ENCODE data around the gene NUDT22.
"Not testable (repeated sequence)": the region's sequence is repeated elsewhere in the genome, so short reads cannot be mapped to it uniquely, and the experiment has no call there.

NUDT22 gene

DNA sequence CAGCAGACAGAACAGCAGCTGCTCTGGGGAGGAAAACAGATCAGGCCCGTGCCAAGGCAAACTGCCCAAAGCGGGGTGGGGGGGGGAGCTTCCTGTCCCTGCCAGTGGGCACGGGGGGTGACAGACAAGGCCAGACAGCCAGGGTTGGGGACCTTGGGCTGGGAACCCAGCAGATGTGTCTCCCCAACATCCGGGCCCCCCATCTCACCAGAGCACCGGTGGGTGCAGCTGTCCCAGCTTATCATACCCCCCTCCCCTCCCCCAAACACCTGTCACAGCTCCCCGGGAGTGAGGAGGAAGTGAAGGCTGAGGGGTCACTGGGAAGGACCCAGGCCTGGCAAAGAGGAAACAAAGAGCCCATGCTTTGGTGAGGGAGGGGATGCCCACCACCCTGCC, 19.3 kb downstream of the NUDT22 start:
- no peak for DNase-seq

DNA sequence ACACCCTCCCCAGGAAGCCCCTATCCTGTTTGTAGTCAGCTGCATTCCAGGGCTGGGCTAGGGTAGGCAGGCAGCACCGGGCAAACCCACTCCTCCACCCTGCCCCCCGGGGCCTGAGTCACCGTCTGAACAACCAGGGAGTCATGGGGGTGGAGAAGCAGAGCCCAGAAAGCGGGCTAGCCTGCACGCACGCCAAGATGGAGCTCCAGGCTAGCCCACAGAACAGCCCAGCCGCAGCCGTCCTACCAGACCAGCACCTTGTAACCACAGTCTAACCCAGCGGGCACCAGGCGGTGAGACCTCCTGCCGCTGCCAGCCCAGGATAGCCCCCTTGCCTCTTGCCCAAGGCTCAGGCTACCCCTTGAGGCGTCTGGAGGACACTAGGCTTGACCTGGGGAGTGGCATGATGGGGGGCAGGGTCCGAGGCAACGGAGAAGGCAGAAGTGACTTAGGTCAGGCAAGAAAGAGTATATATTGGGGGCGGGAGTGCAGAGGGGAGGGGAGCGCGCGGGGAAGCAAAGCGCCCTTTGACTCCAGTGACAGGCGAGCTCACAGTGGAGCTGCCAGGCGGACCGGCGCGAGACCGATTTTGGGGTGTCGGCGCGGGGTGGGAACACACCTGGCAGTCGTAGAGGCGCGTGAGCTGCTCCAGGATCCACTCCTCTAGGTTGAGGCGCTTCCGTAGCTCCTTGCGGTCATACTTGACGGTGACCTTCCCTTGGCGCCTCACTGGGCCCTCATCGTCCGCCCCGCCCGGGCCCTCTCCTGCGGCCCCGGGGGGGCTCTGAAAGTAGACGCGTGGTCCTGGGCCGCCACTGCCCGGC, 19.9 kb downstream of the NUDT22 start:
- DNase-seq, result peak; percentile 95

DNA sequence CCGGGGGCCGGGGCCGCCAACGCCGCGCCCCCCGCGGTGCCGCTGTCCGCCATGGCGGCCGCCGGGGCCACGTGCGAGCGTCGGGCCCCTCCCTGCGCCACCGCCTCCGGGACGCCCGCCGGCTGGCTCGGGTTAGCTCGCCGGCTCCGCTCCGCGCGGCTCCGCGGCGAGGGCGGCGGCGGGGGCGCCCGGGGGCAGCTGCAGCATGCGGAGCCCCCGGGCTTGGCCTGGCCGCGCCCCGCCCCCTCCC, 20.5 kb downstream of the NUDT22 start:
- DNase-seq, result not testable (repeated sequence)

DNA sequence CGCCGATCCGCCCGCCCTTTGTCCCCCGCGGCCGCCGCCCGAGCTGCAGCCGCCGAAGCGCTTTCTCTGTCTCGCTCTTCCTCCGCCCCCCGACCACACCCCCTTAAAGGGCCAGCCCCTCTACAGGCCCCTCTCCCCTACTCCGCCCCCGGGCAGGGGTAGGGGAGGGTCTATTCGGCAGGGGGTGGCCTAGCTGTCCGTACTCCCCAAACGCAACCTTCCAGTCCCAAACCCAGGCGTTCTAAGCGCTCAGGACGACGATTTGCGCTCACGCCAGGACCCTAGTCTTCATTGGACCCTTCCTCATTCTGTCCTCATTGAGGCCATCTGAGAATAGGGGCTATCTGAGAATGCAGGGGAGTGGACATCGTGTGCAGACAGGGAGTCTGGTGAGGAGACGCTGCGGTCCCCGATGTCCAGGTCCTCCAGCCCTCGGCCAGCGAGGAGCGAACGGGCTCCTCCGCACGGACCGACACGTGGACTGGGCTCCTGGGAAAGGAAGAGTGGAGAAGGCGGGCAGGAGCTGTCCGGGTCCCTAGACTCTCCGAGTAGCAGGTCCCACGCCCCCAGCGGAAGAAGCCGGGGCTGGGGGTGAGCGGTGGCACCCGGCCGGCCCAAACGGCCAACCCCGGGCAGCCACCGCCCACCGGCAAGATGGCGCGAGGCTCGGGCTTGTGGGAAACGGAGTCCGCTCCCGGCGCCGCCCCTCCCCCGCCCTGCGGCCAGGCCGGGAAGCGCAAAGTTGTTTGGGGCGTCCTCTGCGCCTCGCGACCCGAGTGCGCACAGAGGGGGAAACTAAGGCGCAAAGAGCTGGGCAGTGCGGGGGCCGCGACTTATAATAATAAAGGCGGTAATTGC, 21.0 kb downstream of the NUDT22 start, which contains the start of gene PPP1R14B:
TSS of gene PPP1R14B (minus strand) at position 73 of the 858 bp plus-strand sequence. CDS start 270 bp downstream, outside the sequence.
- DNase-seq, result peak; percentile 99

DNA sequence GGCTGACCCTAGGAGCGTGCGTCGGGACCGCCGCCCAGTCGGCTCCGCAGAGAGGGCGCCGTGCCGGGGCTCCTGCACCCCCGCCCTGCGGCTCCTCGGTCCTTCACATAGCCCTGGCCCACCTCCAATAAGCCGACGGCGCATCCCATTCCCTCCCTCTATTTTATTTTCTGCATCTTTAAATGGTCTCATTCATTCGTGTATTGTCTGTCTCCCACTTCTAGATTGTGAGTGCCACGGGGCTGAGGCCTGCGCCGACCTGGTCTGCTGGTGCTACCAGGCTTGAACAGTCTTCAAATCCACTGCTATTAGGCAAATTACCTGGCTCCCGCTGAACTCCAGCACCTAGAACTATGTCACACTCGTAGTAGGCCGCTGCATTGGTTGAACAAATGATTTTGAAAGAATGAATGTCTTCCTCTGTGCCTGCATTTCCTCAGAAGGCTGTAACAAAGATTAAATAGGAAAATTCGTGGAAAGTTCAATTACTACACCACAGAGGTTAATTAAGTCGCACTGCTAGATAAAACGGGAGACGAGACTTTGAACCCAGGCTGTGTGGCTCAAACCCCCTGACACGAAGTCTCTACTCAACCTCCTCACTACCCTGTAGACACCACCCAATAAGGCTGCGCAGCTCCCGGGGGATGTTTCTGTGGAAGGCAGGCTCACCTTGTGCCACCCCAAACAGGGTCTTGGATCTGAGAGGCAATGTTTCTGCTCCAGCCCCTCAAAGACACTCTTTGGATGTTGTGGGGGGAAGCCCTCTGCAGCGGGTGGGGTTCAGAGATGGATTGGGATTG, 21.9 kb downstream of the NUDT22 start:
- no peak for DNase-seq

DNA sequence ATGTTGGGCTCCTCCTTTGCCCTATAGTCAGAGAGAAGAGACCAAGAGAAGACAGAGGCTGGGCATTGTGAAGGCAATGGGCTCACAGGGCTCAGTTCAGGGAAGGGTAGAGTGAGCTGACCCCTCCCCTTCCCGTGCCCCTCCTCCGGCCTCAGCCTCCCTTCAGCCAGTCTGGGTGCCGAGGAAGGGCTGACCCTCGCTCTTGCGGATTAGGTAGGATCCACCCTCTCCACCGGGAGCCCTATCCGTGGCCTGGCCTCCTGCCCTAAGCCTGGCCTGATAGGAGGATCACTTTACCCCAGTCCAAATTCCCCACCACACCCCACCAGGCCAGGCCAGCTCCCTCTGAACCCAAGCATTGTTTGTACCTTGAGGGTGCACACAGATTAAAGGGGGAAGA, 22.5 kb downstream of the NUDT22 start:
- no peak for DNase-seq

DNA sequence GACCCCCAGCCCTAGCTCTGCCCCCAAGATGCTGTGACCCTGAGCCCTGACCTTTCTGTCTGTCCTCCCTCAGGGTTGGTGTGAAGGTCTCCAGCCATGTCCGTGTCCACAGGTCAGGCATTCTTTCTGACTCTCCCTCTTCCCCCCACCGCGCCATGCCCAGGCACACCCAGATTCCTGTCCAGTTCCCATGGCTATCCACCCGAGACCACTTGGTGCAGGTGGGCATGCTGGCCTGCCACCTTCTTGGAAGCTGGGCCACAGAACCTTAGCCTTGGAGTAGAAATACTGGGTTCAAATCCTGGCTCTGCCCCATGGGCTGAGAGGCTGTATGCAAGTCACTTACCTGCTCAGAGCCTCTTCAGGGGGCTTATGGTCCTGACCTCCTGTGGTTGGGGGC, 23.0 kb downstream of the NUDT22 start:
- DNase-seq, result no peak

DNA sequence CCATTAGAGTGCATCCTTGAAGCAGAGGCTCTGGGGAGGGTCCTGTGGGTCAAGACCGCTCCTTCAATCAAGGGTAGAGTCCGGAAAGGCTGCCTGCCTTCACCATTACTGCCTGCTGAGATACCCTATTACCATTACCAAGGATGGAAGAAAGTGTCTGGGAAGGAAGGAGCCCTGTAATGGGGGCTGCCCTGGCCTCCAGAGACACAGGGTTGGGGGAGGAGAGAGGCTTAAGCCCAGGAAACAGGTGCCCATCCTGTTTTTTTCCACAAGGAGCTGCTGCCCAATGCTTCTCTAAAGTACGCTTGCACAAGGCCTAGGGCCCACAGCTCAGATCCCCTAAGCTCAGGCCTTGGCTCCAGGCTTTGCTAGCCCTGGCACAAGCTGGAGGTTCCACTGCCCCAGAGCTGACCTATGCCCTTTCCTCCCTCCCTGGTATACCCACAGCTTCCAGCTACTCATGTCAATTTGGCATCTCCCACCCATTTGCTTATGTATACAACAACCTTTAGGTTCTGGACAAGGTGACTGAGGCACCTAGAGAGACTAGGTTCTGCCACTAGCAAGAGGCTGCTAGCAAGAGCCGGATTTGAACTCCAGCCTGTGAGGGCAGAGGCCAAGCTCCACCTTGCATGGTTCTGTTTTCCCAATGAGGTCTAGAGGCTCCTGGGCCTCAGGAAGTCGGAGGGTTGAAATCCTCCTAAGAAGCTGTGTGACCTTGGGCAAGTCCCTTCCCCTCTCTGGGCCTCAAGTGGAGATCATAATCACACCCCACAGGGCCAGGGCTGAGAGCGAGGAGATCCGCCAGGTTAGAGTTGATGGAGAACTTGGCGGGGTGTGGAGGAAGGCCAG, 23.7 kb downstream of the NUDT22 start:
- no peak for DNase-seq

DNA sequence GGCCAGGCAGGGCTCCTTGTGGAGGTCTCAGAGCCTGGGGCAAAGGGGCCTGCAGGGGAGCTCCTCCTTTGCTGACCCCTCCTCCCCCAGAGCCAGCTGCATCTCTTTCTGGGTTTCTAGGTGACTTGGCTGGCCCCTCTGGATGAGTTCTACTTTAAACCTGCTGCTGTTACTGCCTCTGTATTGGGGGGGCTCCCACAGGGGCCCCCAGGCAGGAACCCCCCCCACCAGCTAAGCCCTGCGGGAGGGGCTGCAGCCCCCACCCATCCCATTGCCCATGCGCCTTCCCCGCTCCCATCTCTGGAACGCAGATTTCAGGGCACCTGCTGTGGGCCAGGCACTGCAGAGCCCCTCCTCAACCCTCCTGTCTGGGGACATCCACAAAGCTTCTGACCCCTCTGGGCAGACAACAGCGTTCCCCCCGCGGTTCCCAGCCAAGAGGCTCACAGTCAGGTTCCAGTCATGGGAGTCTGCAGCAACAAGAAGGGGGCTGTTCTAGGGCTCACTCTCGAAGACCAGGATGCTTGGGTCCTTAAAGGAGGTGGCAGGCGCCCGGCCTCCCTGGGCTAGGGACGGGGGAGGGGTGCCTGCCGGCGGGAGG, 24.4 kb downstream of the NUDT22 start:
- peak; percentile 87 for DNase-seq

DNA sequence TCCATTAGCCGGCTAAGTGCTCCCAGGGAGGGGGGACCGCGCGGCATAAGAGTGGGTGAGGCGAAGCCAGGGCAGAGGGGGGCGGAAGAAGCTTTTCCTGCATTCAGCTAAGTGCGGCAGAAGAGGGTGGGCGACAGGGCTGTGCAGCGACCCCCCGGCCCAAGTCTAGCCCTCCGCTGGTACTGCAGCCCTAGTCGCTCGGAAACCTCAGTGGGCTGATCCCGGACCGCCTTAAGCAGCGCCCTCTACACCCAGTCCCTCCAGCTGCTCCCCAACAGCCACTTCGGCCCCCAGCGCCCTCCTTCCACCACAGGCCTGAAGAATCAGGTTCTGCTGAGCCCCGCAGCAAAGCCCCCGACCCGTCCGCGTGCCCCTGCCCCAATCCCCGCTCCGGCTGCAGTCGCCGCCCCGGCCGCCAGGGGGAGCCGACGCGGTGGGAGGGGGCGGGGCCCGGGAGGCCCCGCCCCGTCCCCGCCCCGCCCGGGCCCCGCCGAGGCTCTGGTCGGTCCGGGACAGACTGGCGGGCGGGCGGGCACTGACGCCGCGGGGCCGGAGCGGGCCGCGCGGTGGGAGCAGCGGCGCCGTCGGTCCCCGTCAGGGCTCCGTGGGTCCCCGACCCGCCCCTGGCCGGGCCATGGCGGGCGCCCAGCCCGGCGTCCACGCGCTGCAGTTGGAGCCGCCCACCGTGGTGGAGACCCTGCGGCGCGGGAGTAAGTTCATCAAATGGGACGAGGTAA, 25.1 kb downstream of the NUDT22 start, which contains the start of gene PLCB3:
TSS of gene PLCB3 (plus strand) at position 515 of the 737 bp plus-strand sequence. CDS start at position 635, 120 bp downstream.
- peak; percentile 95 for DNase-seq

DNA sequence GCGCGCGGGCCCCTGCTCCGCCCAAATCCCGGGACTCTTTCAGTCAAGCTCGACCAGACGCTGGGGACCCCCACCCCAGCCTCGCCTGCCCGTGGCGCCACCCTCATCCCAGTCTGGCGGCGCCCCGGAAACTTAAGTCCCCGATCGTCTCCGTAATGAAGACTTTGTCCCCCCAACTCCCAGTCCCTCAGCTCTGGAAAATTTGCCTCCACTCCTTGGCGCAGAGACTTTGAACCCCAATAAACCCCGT, 25.6 kb downstream of the NUDT22 start:
- DNase-seq, result no peak

DNA sequence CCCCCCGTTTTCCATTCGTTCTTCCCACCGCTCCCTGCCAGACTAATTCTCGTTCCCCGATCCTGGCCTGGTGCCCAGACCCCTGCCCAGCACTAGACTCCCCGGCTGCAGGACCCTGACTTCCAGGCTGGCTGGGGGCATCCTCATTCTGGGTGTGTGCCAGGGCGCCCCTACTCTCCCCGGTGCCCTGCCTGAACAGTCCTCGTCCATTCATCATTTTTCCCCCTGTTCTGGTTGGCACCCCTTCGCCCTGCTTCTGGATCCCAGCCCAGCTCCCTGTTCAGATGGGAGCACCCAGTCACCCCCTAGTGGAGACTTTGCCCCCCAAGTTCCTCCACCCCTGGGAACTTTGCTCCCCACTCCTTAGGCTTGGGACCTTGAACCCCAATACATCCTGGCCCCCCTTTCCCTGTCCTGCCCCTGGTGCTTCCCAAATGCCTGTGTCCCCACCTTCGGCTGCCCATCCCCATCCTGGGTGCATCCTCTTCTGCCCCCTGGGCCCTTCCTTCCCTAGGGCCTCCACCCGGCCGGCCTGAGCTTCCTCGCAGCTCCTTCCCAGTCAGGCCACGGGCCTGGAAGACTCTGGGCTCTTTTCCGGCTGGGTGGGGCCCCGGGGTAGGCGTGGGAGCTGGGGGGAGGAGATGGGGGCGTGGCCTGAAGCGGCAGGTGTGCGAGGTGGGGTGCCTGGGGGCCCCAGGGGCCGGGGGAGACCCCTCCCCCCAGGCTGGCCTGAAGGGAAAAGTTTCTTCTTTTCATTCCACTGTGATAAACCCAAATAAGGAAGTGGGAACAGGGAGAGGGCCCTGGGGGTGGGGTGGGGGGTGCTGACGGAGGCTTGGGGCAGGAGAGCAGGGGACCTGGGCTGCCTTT, 26.2 kb downstream of the NUDT22 start:
- peak; percentile 98 for DNase-seq

DNA sequence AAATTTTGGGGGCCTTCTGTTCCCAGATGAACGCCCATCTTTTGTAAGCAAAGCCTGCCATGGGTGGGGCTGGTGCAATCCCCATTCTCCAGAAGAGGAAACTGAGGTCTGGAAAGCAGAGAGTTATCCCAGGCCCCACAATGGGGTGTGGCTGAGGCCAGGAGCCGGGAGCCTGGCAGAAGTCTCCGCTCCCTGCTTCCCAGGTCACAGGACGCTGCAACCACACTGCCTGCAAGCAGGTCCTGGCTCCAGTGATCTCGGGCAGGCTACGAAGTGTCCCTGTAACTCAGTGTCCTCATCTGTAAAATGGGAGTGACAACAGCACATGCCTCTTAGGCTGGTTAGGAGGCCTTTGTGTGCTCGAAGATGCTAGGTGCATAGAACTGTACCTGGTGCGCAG, 27.0 kb downstream of the NUDT22 start:
- no peak for DNase-seq

DNA sequence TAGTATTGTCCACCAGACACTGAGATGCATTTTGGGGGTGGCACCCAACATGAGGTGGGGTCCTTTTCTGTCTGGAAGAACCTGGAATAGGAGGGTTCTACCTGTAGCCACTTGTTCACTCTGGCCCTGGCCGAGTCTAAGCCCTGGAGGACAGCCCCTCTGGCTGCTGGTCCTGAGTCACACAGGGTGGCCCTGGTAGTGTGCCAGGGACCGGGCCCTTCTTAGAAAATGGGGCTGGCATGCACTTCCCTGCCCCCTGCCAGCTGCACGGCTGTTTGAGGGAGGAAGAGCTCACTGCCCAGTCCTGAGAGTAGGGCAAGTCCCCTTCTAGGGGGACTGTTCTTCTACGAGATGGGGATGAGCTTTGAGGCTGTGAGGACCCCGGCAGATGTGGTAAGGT, 27.4 kb downstream of the NUDT22 start:
- DNase-seq, result no peak

DNA sequence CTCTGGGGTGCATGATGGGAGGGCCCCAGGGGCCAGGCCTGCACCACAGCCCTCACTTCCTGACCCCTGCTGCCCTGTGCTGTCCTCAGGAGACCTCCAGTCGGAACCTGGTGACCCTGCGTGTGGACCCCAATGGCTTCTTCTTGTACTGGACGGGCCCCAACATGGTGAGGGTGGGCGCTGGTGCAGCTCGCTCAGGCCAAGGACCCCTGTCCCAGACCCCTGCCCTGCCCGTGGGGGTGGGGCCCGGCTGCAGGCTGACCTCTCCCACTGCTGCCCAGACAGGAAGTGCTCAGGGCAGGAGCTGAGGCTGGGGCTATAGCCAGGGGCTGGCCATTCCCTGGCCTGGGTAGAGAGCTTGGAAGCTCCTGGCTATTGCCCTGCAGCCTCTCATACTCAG, 28.3 kb downstream of the NUDT22 start:
- no peak for DNase-seq

DNA sequence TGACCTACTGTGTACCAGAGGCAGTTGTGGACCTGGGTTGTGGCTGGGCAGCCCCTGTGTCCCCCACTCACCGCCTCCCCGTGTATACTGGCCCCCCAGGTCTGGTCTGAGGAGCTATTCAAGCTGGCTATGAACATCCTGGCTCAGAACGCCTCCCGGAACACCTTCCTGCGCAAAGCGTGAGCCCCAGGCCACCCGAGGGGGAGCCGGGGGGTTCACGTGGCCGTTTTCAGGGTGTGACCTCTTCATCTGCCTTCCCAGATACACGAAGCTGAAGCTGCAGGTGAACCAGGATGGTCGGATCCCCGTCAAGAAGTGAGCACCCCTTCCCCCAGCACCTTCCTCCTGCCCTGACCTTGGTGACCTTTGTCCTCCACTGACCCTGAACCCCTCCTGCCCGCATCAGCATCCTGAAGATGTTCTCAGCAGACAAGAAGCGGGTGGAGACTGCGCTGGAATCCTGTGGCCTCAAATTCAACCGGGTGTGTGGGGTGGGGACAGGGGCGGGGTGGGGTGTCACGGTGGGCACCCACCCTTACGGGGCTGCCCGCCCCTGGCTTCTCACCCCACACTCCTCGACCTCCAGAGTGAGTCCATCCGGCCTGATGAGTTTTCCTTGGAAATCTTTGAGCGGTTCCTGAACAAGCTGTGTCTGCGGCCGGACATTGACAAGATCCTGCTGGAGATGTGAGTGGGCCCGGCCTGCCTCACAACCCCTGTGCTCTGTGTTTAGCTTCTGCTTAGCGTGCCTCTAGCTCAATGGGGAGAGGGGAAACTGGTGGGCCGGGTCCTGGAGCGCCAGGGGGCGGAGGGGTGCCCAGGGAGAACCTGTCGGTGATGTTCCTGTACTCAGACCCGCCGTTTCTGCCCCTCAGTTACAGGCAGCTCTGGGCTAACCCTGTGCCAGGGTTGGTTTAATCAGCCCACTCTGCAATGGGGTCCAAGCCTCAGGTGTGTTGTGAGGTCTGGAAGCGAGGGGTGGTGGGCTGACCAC, 29.4 kb downstream of the NUDT22 start:
- DNase-seq, result no peak

DNA sequence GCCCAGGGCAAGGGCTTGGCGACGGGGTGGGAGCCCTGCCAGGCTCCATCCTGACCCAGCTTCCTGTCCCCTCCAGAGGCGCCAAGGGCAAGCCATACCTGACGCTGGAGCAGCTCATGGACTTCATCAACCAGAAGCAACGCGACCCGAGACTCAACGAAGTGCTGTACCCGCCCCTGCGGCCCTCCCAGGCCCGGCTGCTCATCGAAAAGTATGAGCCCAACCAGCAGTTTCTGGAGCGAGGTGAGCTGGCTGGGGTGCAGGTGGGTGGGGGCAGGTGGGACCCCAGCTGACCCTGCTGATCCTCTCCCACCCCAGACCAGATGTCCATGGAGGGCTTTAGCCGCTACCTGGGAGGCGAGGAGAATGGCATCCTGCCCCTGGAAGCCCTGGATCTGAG, 30.2 kb downstream of the NUDT22 start:
- no peak for DNase-seq

DNA sequence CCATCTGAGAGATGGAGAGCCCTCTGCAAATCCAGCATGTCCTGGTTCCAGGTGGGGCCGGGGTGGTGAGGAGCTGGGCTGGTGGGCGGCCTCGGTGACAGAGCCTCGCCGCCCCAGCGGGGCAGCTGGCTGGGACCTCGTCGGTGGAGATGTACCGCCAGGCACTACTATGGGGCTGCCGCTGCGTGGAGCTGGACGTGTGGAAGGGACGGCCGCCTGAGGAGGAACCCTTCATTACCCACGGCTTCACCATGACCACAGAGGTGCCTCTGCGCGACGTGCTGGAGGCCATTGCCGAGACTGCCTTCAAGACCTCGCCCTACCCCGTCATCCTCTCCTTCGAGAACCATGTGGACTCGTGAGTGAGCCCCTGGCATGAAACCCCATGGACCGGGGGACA, 32.3 kb downstream of the NUDT22 start:
- DNase-seq, result no peak

DNA sequence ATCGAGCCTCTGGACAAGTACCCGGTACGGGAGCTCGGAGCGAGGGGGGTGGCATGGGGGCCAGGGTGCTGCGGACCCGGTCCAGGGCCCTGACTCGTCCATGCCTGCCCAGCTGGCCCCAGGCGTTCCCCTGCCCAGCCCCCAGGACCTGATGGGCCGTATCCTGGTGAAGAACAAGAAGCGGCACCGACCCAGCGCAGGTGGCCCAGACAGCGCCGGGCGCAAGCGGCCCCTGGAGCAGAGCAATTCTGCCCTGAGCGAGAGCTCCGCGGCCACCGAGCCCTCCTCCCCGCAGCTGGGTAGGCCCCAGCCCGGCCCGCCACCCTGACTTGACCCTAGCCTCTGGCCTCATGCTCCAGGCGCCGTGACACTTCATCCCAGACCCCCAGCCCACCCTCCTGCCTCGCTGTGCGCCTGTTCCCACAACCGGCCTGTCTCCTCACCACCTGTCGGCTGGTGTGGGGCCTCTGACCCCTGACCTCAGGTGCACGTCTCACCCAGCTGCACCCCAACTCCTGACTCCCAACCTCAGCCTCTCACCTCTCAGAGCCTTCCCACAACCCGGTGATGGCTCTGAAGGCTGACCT, 33.0 kb downstream of the NUDT22 start:
- no peak for DNase-seq

Data from 8988T (cell line).